Nucleus accumbens (tissue), 56 donors: ENCODE measurements around the gene EPHA4.

Experiments used
- DNase-seq, 56 donors: peaks; one replicate each; lab custom pipeline; 2025; lab: John Stamatoyannopoulos, UW

The EPHA4 gene

GRCh38 chr2:221572219-221572820 lies at the start of gene EPHA4:
TSS of gene EPHA4 (minus strand) at chr2:221572304. CDS start at chr2:221572248, 56 bp downstream.
- peak in 55 of 56 donors; percentile 29 to 93 (median 77) for DNase-seq

DNA sequence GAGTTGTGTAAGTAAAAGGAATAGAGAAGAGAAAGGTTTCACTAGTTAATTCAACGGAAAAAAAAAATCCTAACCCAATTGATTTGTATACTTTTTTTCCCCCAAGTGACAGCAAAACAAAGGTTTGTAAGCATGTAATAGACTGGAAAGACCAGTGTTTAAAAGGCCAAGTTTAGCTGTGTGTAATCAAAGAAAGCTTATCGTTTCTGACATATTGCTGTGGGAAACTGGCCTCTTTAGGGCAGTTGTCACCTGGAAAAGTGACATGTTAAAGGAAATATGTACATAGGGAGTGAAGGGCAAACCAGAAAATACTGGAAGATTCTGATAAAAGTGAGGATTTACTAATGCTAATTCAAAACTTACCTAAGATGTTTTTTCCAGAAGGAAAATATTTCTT lies 45.9 kb upstream of the EPHA4 start:
- no peak for DNase-seq

DNA sequence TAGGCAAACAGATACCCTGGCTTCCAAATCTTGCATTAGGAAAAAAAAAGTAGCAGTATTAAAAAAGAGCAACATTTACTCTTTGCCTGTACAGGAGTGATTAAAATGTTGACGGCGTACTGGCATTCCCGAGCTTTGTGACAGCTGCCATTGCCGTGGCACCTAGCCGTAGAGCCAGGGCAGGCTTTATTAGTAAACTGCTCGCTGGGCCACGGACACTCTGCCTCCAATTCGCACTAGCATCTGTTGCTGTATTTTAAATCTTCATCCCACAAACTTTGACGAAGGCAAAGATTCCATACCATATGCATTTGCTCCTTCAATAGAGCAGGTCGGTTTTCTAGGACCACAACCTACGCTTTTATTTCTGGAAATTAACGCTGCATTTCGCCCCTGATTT lies 44.5 kb upstream of the EPHA4 start:
- no peak for DNase-seq

DNA sequence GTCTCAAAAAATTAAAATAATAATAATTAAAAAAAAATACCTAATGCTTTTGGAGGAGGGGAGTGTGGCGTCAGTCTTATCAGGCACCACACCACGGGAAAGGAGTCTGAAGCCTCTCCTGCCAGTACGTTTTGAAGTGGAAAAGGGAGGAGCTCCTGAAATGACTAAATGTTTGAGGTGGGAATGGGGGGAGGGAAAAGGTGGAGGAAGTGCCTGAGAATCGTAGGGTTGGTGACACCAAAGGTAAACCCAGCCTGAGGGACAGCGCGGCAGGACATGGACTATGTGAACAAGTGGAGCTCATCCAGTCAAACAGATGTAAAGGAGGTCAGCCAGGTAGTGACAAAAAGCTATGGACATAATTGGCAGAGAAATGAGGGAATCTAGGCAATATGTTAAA lies 42.2 kb upstream of the EPHA4 start:
- no peak for DNase-seq

DNA sequence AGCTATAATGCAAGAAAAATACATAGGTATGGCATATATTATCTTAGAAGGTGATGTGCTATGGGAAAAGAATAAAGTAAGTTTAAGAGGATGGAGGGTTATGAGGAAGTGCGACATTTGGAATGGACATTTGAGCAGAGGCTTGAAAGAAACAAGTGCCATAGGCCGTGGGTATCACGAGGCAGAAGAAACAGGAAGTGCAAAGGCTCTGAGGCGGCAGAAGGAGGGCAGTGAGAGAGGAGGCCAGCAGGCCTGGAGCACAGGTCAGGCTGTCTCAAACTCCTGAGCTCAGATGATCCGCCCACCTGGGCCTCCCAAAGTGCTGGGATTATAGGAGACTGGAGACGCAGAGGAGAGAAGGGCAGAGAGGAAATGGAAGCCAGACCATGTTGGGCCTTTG lies 40.7 kb upstream of the EPHA4 start:
- DNase-seq, result no peak

GRCh38 chr2:221612161-221612560 lies 40.1 kb upstream of the EPHA4 start:
- DNase-seq, result no peak

GRCh38 chr2:221610675-221611074 lies 38.6 kb upstream of the EPHA4 start:
- DNase-seq, result no peak

GRCh38 chr2:221610255-221610654 lies 38.2 kb upstream of the EPHA4 start:
- DNase-seq, result no peak

DNA sequence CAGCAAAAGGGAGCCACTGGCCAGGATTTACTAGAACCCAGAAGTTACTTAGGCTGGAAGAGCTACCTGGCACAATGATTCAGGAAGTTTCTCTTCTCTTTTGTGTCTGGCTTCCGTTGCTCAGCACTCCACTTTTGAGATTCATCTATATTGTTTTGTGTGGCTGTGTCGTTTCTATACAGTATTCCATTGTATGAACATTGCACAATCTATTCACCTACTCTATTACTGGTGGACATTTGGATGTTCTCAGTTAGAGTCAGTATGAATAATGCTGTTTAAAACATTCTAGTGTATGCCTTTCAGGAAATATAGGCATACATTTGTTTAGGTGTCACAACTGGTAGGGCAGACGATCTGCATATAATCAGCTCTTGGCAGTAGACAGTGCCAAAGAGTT lies 36.3 kb upstream of the EPHA4 start:
- DNase-seq, result no peak

DNA sequence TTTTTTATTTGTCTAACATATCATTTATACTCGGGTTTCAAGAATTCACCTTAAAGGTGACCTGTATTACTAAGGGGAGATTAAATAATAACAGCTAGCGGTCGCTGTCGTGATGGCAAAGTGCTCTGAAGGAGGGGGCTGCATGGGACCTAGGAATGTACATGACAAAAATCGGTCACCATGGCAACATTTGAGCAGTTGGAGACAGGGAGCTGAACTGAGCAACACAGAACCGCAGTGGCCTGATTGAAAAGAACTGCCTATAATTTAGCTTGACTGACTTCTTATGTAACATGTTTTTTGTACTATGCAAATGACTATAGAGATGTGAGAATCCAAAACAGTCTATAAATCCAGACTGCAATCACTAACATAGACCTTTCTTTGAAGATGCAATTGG lies 34.3 kb upstream of the EPHA4 start:
- peak in 23 of 56 donors; percentile 3 to 64 (median 30) for DNase-seq

DNA sequence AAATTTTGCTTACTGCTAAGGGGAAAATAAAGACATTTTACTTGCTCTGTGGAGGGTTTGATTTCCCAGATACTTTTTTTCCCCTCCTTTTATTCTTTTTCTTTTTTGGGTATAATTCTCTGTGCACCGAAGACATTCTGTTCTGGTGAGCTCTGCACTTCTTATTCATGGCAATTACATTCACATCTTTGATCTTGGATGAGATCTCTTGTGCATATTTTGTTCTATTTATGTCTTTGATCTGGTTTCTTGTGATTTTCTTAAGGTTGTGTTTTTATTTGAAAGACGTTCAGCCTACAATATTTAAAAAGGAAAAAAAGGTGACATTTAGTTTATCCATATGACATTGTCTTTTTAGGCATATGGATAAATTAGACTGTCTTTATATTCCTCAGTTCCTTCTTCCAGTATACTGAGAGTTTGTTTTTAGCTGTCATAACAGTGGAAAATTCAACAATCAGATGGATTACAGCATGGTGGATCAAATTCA lies 33.7 kb upstream of the EPHA4 start:
- no peak for DNase-seq

- peak in 1 of 56 donors; percentile 13 for DNase-seq
Observed at GRCh38 chr2:221602938-221603337, 30.8 kb upstream of the EPHA4 start.

- DNase-seq, result no peak
Observed at GRCh38 chr2:221601376-221601775, 29.3 kb upstream of the EPHA4 start.

DNA sequence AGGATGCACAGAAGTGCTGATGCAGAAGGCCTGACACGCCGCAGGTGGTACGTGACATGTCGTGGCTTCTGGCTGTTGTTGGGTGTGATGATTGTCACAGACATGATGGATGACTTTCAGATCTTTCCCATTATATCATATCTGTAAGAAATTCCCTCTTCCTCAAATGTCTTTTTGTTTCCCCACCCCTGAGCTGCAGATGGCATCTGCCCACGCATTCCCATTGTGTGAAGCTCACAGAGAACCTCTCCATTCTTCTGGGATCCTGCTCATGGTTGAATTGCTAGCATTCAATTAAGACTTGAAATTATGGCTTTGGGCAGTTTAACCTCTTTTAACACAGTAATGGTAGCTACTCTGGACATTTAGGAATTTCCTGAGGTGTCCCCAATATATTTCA lies 28.3 kb upstream of the EPHA4 start:
- DNase-seq, result peak in 10 of 56 donors; percentile 4 to 47 (median 17)

GRCh38 chr2:221596192-221596591 lies 24.1 kb upstream of the EPHA4 start:
- peak in 2 of 56 donors; percentile 3 to 6 for DNase-seq

DNA sequence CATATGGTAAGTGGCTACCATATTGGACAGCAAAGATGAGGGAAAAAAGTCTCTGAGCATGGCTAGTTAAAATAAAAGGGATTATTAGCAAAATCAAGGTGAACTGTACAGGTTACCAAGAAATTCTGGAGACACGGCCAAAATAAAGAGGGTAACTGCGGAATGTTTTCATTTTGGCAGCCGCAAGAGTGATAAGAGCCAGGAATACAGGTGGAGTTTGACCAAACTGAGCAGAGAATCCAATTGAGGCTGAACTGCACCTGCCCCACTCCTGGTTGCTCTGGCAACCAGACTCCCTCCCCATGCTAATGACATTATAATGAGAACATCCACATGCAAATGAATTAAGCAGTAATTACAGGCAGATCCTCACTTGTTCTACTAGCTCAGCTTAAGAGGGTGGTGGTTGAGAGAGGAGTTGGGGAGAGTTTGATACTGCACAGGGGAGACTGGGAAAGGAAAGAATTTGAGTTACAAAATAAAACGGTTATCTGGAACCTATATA lies 18.8 kb upstream of the EPHA4 start:
- no peak for DNase-seq

GRCh38 chr2:221589696-221590095 lies 17.6 kb upstream of the EPHA4 start:
- no peak for DNase-seq

DNA sequence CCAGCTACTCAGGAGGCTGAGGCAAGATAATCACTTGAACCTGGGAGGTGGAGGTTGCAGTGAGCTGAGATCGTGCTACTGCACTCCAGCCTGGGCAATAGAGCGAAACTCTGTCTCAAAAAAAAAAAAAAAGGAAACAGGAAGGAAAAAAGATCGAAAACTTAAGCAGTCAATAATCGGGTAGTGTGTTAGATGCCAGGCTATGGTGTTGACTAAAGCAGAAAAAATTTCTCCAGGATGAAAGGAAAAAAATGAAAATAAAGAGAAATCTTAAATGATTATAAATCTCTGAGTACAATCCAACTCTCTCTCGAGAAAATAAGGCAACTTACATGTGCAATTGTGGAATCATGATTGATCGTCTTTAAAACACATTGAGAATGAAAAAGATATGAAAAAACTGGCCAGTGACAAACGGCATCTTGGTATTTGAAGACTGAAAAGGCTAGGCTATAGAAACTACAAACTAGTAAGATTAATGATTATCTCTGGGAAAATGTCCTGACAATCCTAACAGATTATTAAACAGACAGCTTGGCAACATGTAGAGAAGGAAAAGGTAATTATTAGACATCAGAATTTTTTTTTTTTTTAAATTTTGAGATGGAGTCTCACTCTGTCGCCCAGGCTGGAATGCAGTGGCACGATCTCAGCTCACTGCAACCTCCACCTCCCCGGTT lies 16.3 kb upstream of the EPHA4 start:
- no peak for DNase-seq

DNA sequence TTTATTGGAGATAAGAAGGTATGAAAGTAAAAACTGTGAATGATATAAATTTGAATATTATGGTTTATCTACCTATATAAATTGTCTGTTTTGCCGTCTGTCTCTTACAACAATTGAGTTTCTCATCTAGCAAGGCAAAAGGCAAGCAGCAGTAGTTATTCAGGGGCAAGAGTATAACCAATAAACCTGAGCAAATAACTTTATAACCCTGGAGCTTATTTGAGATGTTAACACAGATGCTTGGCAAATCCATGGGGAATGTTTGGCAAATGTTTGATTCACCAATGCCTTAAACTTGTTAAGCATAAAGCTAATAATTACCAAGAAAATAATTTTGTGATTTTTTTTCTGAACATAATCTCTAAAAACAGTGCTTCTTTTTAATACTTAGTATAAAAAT lies 9.9 kb upstream of the EPHA4 start:
- no peak for DNase-seq

DNA sequence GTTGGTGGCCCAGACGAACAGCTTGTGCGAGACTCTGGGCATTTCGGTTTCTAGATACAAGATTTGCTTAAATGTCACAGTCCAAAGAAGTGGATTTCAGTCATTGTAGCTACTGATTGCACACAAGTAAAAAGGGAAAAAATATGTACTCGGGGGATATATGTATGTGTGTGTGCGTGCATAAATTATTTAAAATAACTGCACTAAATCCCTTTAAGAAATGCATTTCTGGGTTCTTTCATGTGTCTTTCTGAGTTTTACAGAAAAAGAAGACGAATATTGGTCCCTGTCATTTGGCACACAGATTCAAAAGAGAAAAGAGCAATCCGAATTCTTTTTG lies 2.1 kb upstream of the EPHA4 start:
- no peak for DNase-seq

- DNase-seq, result peak in 54 of 56 donors; percentile 22 to 91 (median 76)
Observed at GRCh38 chr2:221573430-221574230, 1.5 kb upstream of the EPHA4 start.
